ENCODE data around the gene MSI2.
A peak's percentile ranks its signal among the peaks of the same experiment; 100 is the strongest.

The MSI2 gene

GRCh38 chr17:57544401-57544800 is 288.1 kb downstream of the MSI2 start:
- DNase-seq: no peak
- intact Hi-C loops (cut with DNase I): no loop called here

- intact Hi-C loops (cut with DNase I): no loop called here
- no peak for DNase-seq
Measured at GRCh38 chr17:57544834-57545463, 288.6 kb downstream of the MSI2 start.

GRCh38 chr17:57545731-57546342 is 289.5 kb downstream of the MSI2 start:
- no peak for DNase-seq
- intact Hi-C loops (cut with DNase I): no loop called here

GRCh38 chr17:57548421-57549410 is 292.4 kb downstream of the MSI2 start:
- intact Hi-C loops (cut with DNase I): no loop called here
- DNase-seq: no peak

- DNase-seq: no peak
- intact Hi-C loops (cut with DNase I): no loop called here
Measured at GRCh38 chr17:57549468-57549867, 293.1 kb downstream of the MSI2 start.

- DNase-seq: no peak
- intact Hi-C loops (cut with DNase I): no loop called here
Measured at GRCh38 chr17:57550016-57550415, 293.7 kb downstream of the MSI2 start.

GRCh38 chr17:57550668-57551315 is 294.5 kb downstream of the MSI2 start:
- DNase-seq: peak in 2 of 42 donors; percentile 36 to 49
- intact Hi-C loops (cut with DNase I): no loop called here

GRCh38 chr17:57551321-57552079 is 295.2 kb downstream of the MSI2 start:
- intact Hi-C loops (cut with DNase I): no loop called here
- DNase-seq: no peak

GRCh38 chr17:57552114-57552624 is 295.8 kb downstream of the MSI2 start:
- DNase-seq: peak in 36 of 42 donors; percentile 30 to 83 (median 58)
- intact Hi-C loops (cut with DNase I): no loop called here

- intact Hi-C loops (cut with DNase I): no loop called here
- DNase-seq: no peak
Measured at GRCh38 chr17:57553526-57553925, 297.2 kb downstream of the MSI2 start.

GRCh38 chr17:57553991-57554825 is 297.9 kb downstream of the MSI2 start:
- DNase-seq: peak in 17 of 42 donors; percentile 29 to 73 (median 52)
- intact Hi-C loops (cut with DNase I): no loop called here

GRCh38 chr17:57554826-57555635 is 298.7 kb downstream of the MSI2 start:
- DNase-seq: peak in 18 of 42 donors; percentile 16 to 73 (median 50)
- intact Hi-C loops (cut with DNase I): no loop called here

GRCh38 chr17:57555636-57556175 is 299.4 kb downstream of the MSI2 start:
- intact Hi-C loops (cut with DNase I): no loop called here
- no peak for DNase-seq

GRCh38 chr17:57556320-57556719 is 300.0 kb downstream of the MSI2 start:
- intact Hi-C loops (cut with DNase I): no loop called here

GRCh38 chr17:57556977-57557376 is 300.7 kb downstream of the MSI2 start:
- intact Hi-C loops (cut with DNase I): no loop called here
- no peak for DNase-seq

More at GRCh38 chr17:57556320-57556719, 300.0 kb downstream of the MSI2 start:
- DNase-seq: no peak

- intact Hi-C loops (cut with DNase I): no loop called here
Measured at GRCh38 chr17:57557416-57557815, 301.1 kb downstream of the MSI2 start.

More at GRCh38 chr17:57557416-57557815, 301.1 kb downstream of the MSI2 start:
- no peak for DNase-seq
